Prostate gland (tissue), 2 donors: ENCODE data around the gene BTD. TPM values are rescaled to one million over a fixed set of nuclear protein-coding genes. Genes with fewer than 3 reads are reported as not detected.

Source experiments
- DNase-seq: peaks from one replicate; pipeline ENCODE4 v3.0.0-alpha.2; 2019; ENCODE audit warnings: low spot score
- H3K27ac ChIP-seq, 2 donors: fragments of 200-600 bp; sonication (generic); 2 replicates each; pipeline ENCODE4 v1.5.1; 2017 to 2019
- H3K27me3 ChIP-seq: fragments of 200-600 bp; sonication (generic); replicated peaks from 2 replicates; pipeline ENCODE4 v1.5.1; 2019; ENCODE audit not compliant: insufficient read depth
- H3K36me3 ChIP-seq, 2 donors: fragments of 200-600 bp; sonication (generic); 1 replicate in 1 of 2; 2 replicates in 1 of 2; pipeline versions ENCODE4 v1.5.1 to v1.8.1; 2017 to 2019
- H3K4me1 ChIP-seq: fragments of 200-600 bp; sonication (generic); replicated peaks from 2 replicates; pipeline ENCODE4 v1.5.1; 2019
- H3K4me3 ChIP-seq, 2 donors: fragments of 200-600 bp; sonication (generic); 2 replicates each; pipeline ENCODE4 v1.5.1; 2017 to 2019
- H3K9me3 ChIP-seq: fragments of 200-600 bp; sonication (generic); 2 replicates; pipeline ENCODE4 v1.5.1; 2017
- POLR2A ChIP-seq: fragments of 450-650 bp; IDR thresholded peaks from one replicate; pipeline ENCODE4 v1.6.1; 2016; ENCODE audit warnings: antibody characterized with exemption, mild to moderate bottlenecking
- POLR2AphosphoS5 ChIP-seq: sonication (generic); formaldehyde crosslinking; IDR thresholded peaks from one replicate; pipeline ENCODE4 v1.6.1; 2017; ENCODE audit warnings: antibody characterized with exemption
- WGBS: methylation state at CpG from one replicate; pipeline ENCODE4 v1.1.5; 2018; 5-methylcytosine and 5-hydroxymethylcytosine counted together
- intact Hi-C: fragments of 100-400 bp; cut with DNase I; formaldehyde crosslinking; loops from one replicate; pipeline ENCODE4 v1.14.2; 2022
- total RNA-seq, 2 donors: library from RNA; depleted of rRNA; stranded (reverse); fragments of >200 nt; gene quantifications; one replicate each; pipeline ENCODE4 v1.1.0, GENCODE V29; 2016
- TF ChIP-seq, protein P1 (sequence below), 4 experiments: fragments of 200-600 bp in 2 of 4; fragments of 450-650 bp in 2 of 4; sonication (generic) in 2 of 4; IDR thresholded peaks; 1 replicate in 3 of 4; 2 replicates in 1 of 4; pipeline ENCODE4 v1.5.1; 2016 to 2019; ENCODE audit warnings: antibody characterized with exemption in 4 of 4, mild to moderate bottlenecking in 2 of 4, moderate library complexity in 2 of 4

Gene BTD
- total RNA-seq, 2 donors from 2014 or later: 34.4 to 42.7 TPM

DNA sequence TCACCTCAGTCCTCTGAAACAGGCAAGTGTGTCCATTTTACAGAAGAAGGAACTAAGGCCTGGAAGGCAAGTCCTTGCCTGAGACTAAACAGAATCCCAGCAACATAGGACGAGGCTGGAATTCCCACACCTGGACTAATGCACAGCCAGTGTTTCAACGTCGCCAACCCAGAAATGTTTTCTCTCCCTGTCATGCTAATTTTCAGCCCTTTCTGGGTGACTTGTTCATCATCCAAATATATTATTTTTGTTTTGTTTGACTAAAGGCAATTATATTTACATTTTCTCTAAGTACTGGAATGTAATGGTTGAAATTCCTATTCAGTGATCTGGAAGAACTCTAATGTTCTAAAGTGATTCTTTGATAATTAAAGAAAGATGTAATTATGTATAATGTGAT, 51.8 kb downstream of the BTD start:
- TF ChIP-seq POLR2A (no peak), POLR2AphosphoS5 (no peak)
- TF ChIP-seq, protein P1, sequence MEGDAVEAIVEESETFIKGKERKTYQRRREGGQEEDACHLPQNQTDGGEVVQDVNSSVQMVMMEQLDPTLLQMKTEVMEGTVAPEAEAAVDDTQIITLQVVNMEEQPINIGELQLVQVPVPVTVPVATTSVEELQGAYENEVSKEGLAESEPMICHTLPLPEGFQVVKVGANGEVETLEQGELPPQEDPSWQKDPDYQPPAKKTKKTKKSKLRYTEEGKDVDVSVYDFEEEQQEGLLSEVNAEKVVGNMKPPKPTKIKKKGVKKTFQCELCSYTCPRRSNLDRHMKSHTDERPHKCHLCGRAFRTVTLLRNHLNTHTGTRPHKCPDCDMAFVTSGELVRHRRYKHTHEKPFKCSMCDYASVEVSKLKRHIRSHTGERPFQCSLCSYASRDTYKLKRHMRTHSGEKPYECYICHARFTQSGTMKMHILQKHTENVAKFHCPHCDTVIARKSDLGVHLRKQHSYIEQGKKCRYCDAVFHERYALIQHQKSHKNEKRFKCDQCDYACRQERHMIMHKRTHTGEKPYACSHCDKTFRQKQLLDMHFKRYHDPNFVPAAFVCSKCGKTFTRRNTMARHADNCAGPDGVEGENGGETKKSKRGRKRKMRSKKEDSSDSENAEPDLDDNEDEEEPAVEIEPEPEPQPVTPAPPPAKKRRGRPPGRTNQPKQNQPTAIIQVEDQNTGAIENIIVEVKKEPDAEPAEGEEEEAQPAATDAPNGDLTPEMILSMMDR (IDR thresholded peaks at IDR 0.05): no peak
- DNase-seq: no peak
- Histone ChIP-seq H3K9me3 (no peaks in the 10 kb centered on the region), H3K36me3 (no peaks in the 10 kb centered on the region), H3K4me1 (no peaks in the 10 kb centered on the region), H3K27me3 (no peaks in the 10 kb centered on the region), H3K27ac (no peak overlapping the region), H3K4me3 (no peak overlapping the region)
- 95% methylated on average over 3 of the region's 3 CpGs for WGBS
- intact Hi-C loops: no loop called here

- no peaks in the 10 kb centered on the region for H3K36me3 ChIP-seq
- no peak overlapping the region for H3K4me3 ChIP-seq
- TF ChIP-seq, protein P1 (IDR thresholded peaks at IDR 0.05): no peak
- TF ChIP-seq POLR2AphosphoS5: no peak
- no peak for TF ChIP-seq POLR2A
- intact Hi-C loops: no loop called here
- DNase-seq: no peak
- H3K27me3 ChIP-seq: no peaks in the 10 kb centered on the region
- H3K27ac ChIP-seq: no peak overlapping the region
- H3K4me1 ChIP-seq: no peaks in the 10 kb centered on the region
- no peaks in the 10 kb centered on the region for H3K9me3 ChIP-seq
Observed at GRCh38 chr3:15654127-15654526, 52.6 kb downstream of the BTD start.

- WGBS: 82% methylated on average over 9 of the region's 9 CpGs
Observed at GRCh38 chr3:15654891-15655290, 53.3 kb downstream of the BTD start.

GRCh38 chr3:15656342-15656741, 54.8 kb downstream of the BTD start:
- intact Hi-C loops: no loop called here
- Histone ChIP-seq H3K4me1 (no peaks in the 10 kb centered on the region), H3K27ac (no peak overlapping the region), H3K27me3 (no peaks in the 10 kb centered on the region), H3K9me3 (no peaks in the 10 kb centered on the region), H3K4me3 (no peak overlapping the region), H3K36me3 (no peaks in the 10 kb centered on the region)
- no peak for DNase-seq
- TF ChIP-seq POLR2A (no peak), POLR2AphosphoS5 (no peak)
- TF ChIP-seq, protein P1 (IDR thresholded peaks at IDR 0.05): no peak
- WGBS: 78% methylated on average over 5 of the region's 5 CpGs

More at GRCh38 chr3:15654891-15655290, 53.3 kb downstream of the BTD start:
- H3K36me3 ChIP-seq: no peaks in the 10 kb centered on the region
- no peaks in the 10 kb centered on the region for H3K4me1 ChIP-seq
- H3K9me3 ChIP-seq: no peaks in the 10 kb centered on the region
- intact Hi-C loops: no loop called here
- no peak overlapping the region for H3K27ac ChIP-seq
- DNase-seq: no peak
- H3K4me3 ChIP-seq: no peak overlapping the region
- no peak for TF ChIP-seq POLR2AphosphoS5
- TF ChIP-seq POLR2A: no peak
- H3K27me3 ChIP-seq: no peaks in the 10 kb centered on the region

- Histone ChIP-seq H3K27ac (no peak overlapping the region), H3K36me3 (no peaks in the 10 kb centered on the region), H3K9me3 (no peaks in the 10 kb centered on the region), H3K4me1 (no peaks in the 10 kb centered on the region), H3K27me3 (no peaks in the 10 kb centered on the region), H3K4me3 (no peak overlapping the region)
- intact Hi-C loops: no loop called here
- TF ChIP-seq POLR2AphosphoS5 (no peak), POLR2A (no peak)
- TF ChIP-seq, protein P1 (IDR thresholded peaks at IDR 0.05): no peak
- no peak for DNase-seq
Observed at GRCh38 chr3:15657016-15657415, 55.5 kb downstream of the BTD start.
